ENCODE measurements around the gene CYP3A4. TPM values are rescaled to one million over a fixed set of nuclear protein-coding genes. Genes with fewer than 3 reads are reported as not detected.

CYP3A4 gene
- total and polyA plus RNA-seq, 9 of the 15 experiments (the other 6 are each of a cell fraction or from before 2014, with no cell fraction given), result 0.07 to 0.08 TPM; not detected in 7

- 37% methylated on average over 3 of the region's 3 CpGs for WGBS (ENCODE audit: insufficient coverage, low coverage, missing lambda C conversion rate)
- Histone ChIP-seq H3K4me1 (replicated peaks in 1 of 2; ENCODE audit: control insufficient read depth in 2 of 2, insufficient read depth in 2 of 2, low read length in 2 of 2) (no peaks in the 10 kb centered on the region; a peak in 2 of 5 replicates), H4K20me1 (replicated peaks; ENCODE audit: control insufficient read depth, insufficient read depth, low read length) (no peaks in the 10 kb centered on the region), H3K4me3 (no peak overlapping the region), H3K27ac (ENCODE audit: extremely low read depth, low read depth, low read length) (no peak overlapping the region), H3K9me3 (replicated peaks; ENCODE audit: control insufficient read depth, insufficient read depth, low read depth, low read length) (no peaks in the 10 kb centered on the region), H3K36me3 (ENCODE audit: control insufficient read depth, insufficient read depth, low read length) (no peaks in the 10 kb centered on the region), H3K79me2 (ENCODE audit: control insufficient read depth, insufficient read depth, low read length) (no peaks in the 10 kb centered on the region), H3K27me3 (ENCODE audit: control insufficient read depth in 2 of 2, insufficient read depth in 2 of 2, low read length in 2 of 2) (no peaks in the 10 kb centered on the region), H3K9me1 (ENCODE audit: control insufficient read depth, insufficient read depth, low read length) (no peaks in the 10 kb centered on the region), H2AFZ (ENCODE audit: low read depth, low read length) (no peak overlapping the region), H3K4me2 (ENCODE audit: insufficient read depth, low read length) (no peak overlapping the region), H3K9ac (ENCODE audit: insufficient read depth in 1 of 2, low read depth in 2 of 2, low read length in 2 of 2) (no peak overlapping the region)
- POLR2A ChIA-PET, result no interaction called here
- no peak for FAIRE-seq
- BruUV-seq (replicated peaks), result no TSS peak
- TF ChIP-seq TGIF2 (CRISPR knock-in tag; IDR thresholded peaks at IDR 0.05) (no peak), CHD2 (IDR thresholded peaks at IDR 0.05; ENCODE audit: low read depth, low read length) (no peak)
- no peak for DNase-seq (ENCODE audit: extremely low read depth in 1 of 4, low spot score in 3 of 4)
- intact Hi-C loops (cut with micrococcal nuclease) (no loop called here), in situ Hi-C loops (cut with MboI) (no loop called here)
- no peak for ATAC-seq
- CTCF ChIA-PET (ENCODE audit: low intra/inter-chr PET ratio), result no interaction called here
Measured at GRCh38 chr7:99733003-99733402, 51.0 kb downstream of the CYP3A4 start.

GRCh38 chr7:99731638-99732374, 52.2 kb downstream of the CYP3A4 start:
- Histone ChIP-seq H3K9ac (ENCODE audit: insufficient read depth in 1 of 2, low read depth in 2 of 2, low read length in 2 of 2) (no peak overlapping the region), H3K9me3 (replicated peaks; ENCODE audit: control insufficient read depth, insufficient read depth, low read depth, low read length) (no peaks in the 10 kb centered on the region), H3K4me1 (replicated peaks in 1 of 2; ENCODE audit: control insufficient read depth in 2 of 2, insufficient read depth in 2 of 2, low read length in 2 of 2) (no peaks in the 10 kb centered on the region; a peak in 2 of 5 replicates), H3K27me3 (ENCODE audit: control insufficient read depth in 2 of 2, insufficient read depth in 2 of 2, low read length in 2 of 2) (no peaks in the 10 kb centered on the region), H3K27ac (ENCODE audit: extremely low read depth, low read depth, low read length) (no peak overlapping the region), H3K4me3 (no peak overlapping the region), H4K20me1 (replicated peaks; ENCODE audit: control insufficient read depth, insufficient read depth, low read length) (no peaks in the 10 kb centered on the region), H2AFZ (ENCODE audit: low read depth, low read length) (no peak overlapping the region), H3K9me1 (ENCODE audit: control insufficient read depth, insufficient read depth, low read length) (no peaks in the 10 kb centered on the region), H3K4me2 (ENCODE audit: insufficient read depth, low read length) (no peak overlapping the region), H3K36me3 (ENCODE audit: control insufficient read depth, insufficient read depth, low read length) (no peaks in the 10 kb centered on the region), H3K79me2 (ENCODE audit: control insufficient read depth, insufficient read depth, low read length) (no peaks in the 10 kb centered on the region)
- ATAC-seq, result no peak
- FAIRE-seq, result no peak
- DNase-seq (ENCODE audit: extremely low read depth in 1 of 4, low spot score in 3 of 4), result no peak
- intact Hi-C loops (cut with micrococcal nuclease), result no loop called here
- in situ Hi-C loops (cut with MboI), result no loop called here
- ChIA-PET POLR2A (no interaction called here), CTCF (ENCODE audit: low intra/inter-chr PET ratio) (no interaction called here)
- no TSS peak for BruUV-seq (replicated peaks)
- WGBS (ENCODE audit: insufficient coverage, low coverage, missing lambda C conversion rate), result 51% methylated on average over 4 of the region's 4 CpGs
- TF ChIP-seq CTBP1 (IDR thresholded peaks at IDR 0.05; ENCODE audit: borderline replicate concordance) (no peak), MTF1 (CRISPR knock-in tag; IDR thresholded peaks at IDR 0.05; ENCODE audit: borderline replicate concordance) (no peak), HMBOX1 (IDR thresholded peaks at IDR 0.05) (no peak), ZNF79 (CRISPR knock-in tag; IDR thresholded peaks at IDR 0.05; ENCODE audit: low read depth) (no peak), SLC30A9 (CRISPR knock-in tag; IDR thresholded peaks at IDR 0.05) (no peak), SRSF3 (IDR thresholded peaks at IDR 0.05; ENCODE audit: insufficient read depth, low read length) (no peak), ZNF785 (CRISPR knock-in tag; IDR thresholded peaks at IDR 0.05) (no peak), NFIX (CRISPR knock-in tag; IDR thresholded peaks at IDR 0.05; ENCODE audit: low read depth) (no peak), GABPA (tag; conservative IDR thresholded peaks at IDR 0.05; ENCODE audit: low read depth) (no peak), HDAC6 (IDR thresholded peaks at IDR 0.05; ENCODE audit: low read depth, low read length) (no peak), NCOA4 (IDR thresholded peaks at IDR 0.05; ENCODE audit: partially characterized antibody) (no peak)

Measured in K562 (cell line).